Measurements from ENCODE around the gene LYPD6B.
A peak's percentile ranks its signal among the peaks of the same experiment; 100 is the strongest.

Gene LYPD6B

DNA sequence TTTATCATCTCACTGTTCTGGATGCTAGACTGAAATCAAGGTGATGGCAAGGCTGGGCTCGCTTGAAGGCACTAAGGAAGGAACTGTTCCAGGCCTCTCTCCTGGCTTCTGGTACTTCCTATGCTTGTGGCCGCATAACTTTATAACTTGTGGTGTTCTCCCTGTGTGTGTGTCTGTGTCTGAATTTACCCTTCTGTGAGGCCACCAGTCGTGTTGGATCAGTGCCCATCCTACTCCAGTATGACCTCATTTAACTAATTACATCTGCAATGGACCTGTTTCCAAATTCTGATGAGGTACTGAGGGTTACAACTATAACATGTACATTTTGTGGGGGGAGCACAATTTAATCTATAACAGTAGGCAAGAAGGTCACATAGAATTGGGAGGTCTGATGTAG is 41.6 kb downstream of the LYPD6B start:
- Mint-ChIP-seq H3K27me3 (ENCODE audit: low read depth, poor library complexity) (no peaks in the 10 kb centered on the region), H3K36me3 (ENCODE audit: low read depth) (no peaks in the 10 kb centered on the region), H3K4me3 (no peak overlapping the region), H3K27ac (no peak overlapping the region), H3K4me1 (peaks cover 91% of the 10 kb centered on the region), H3K9me3 (no peaks in the 10 kb centered on the region)
- TF ChIP-seq, protein P1, sequence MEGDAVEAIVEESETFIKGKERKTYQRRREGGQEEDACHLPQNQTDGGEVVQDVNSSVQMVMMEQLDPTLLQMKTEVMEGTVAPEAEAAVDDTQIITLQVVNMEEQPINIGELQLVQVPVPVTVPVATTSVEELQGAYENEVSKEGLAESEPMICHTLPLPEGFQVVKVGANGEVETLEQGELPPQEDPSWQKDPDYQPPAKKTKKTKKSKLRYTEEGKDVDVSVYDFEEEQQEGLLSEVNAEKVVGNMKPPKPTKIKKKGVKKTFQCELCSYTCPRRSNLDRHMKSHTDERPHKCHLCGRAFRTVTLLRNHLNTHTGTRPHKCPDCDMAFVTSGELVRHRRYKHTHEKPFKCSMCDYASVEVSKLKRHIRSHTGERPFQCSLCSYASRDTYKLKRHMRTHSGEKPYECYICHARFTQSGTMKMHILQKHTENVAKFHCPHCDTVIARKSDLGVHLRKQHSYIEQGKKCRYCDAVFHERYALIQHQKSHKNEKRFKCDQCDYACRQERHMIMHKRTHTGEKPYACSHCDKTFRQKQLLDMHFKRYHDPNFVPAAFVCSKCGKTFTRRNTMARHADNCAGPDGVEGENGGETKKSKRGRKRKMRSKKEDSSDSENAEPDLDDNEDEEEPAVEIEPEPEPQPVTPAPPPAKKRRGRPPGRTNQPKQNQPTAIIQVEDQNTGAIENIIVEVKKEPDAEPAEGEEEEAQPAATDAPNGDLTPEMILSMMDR (IDR thresholded peaks at IDR 0.05): no peak
- DNase-seq: no peak

DNA sequence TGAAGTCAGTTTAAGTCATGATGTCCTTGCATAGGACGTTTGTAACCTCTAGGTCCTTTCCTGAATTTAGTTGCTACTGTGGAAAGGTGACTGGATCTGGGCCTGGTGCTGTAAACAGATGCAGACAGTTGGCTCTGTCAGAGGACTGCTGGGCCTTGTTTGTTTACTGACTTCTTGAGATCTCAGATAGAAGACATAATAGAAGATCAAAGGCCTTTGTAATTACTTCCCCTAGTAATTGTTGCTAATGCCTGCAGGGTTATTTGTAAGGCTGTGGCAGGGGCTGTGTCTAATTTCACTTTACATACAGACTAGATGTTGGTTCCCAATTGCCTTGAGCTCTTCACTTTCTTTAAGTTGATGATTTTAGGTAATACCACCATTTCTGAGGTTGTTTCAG is 42.5 kb downstream of the LYPD6B start:
- no peaks in the 10 kb centered on the region for H3K27me3 Mint-ChIP-seq (ENCODE audit: low read depth, poor library complexity)
- TF ChIP-seq, protein P1 (IDR thresholded peaks at IDR 0.05): no peak
- peaks cover 6% of the 10 kb centered on the region for H3K36me3 Mint-ChIP-seq (ENCODE audit: low read depth)
- no peaks in the 10 kb centered on the region for H3K9me3 Mint-ChIP-seq
- H3K27ac Mint-ChIP-seq: peak overlapping the region; percentile 76
- H3K4me1 Mint-ChIP-seq: peaks cover 91% of the 10 kb centered on the region
- no peak overlapping the region for H3K4me3 Mint-ChIP-seq
- DNase-seq: no peak

- Mint-ChIP-seq H3K36me3 (ENCODE audit: low read depth) (peaks cover 16% of the 10 kb centered on the region), H3K4me1 (peaks cover 84% of the 10 kb centered on the region), H3K9me3 (peaks cover 10% of the 10 kb centered on the region), H3K4me3 (no peak overlapping the region), H3K27ac (peak overlapping the region; percentile 88), H3K27me3 (ENCODE audit: low read depth, poor library complexity) (no peaks in the 10 kb centered on the region)
- TF ChIP-seq, protein P1 (IDR thresholded peaks at IDR 0.05): no peak
- DNase-seq: no peak
Observed at GRCh38 chr2:149082079-149082478, 43.6 kb downstream of the LYPD6B start.

DNA sequence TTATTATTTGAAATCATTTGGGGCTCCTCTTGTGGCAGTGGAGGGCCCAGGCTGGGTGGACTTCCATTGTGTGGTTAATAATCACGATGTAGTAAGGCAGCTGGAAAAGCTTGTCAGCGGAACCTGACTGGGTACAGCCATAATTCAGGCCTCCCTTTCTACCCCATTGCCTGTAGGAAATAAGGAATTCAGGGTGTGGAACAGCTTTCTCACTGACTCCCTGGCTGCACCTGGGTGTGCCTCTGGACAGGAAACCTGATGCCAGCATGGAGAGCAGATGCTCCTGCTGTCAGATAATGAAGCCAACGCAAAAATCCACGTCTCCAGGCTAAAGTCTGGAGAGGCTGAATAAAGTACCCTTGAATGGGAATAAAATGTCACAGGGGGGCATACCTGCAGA is 44.2 kb downstream of the LYPD6B start:
- H3K36me3 Mint-ChIP-seq (ENCODE audit: low read depth): peaks cover 18% of the 10 kb centered on the region
- peak overlapping the region; percentile 83 for H3K27ac Mint-ChIP-seq
- DNase-seq: peak; percentile 26
- H3K9me3 Mint-ChIP-seq: peaks cover 16% of the 10 kb centered on the region
- TF ChIP-seq, protein P1 (IDR thresholded peaks at IDR 0.05): no peak
- H3K4me3 Mint-ChIP-seq: no peak overlapping the region
- no peaks in the 10 kb centered on the region for H3K27me3 Mint-ChIP-seq (ENCODE audit: low read depth, poor library complexity)
- peaks cover 78% of the 10 kb centered on the region for H3K4me1 Mint-ChIP-seq

DNA sequence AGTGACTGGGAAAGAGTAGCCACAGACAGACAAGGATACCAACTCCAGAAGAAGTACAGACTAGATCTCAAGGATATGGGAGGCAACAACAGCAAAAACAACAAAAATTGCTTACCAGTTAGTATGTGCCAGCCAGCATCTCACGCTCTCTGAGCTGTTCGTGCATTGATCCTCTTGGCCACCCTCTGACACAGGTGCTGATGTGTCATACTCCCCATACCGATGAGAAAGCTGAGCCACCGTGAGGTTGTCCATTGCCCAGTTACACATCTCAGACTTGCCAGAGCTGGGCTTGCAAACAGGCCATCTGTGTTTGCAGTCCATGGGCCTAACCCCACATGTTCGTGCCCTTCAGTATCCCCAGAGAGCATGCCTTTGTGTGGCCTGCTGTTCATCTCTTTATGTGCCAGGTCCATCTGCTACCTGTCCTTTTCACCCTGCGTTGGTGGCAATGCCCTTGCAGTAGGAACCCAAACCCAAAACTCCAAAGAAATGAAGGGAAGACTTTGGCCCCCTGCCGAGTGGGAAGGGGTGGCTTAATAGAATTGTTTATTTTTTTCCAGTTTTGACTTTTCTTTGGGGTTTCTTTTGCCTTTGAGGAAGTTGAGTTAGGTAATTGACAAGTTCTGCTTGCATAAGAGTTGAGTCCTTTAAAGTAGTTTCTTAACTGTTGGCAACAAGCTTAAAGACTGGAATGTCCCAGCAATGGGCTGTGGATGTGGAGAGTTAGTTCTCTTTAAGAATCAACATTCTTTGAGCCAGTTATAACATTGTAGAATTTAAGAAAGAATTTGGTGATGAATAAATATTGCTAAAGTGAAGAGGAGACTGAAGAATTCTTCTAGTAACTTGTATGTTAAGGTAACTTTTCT is 46.7 kb downstream of the LYPD6B start:
- TF ChIP-seq, protein P1 (IDR thresholded peaks at IDR 0.05): no peak
- H3K4me3 Mint-ChIP-seq: no peak overlapping the region
- no peak for DNase-seq
- H3K27ac Mint-ChIP-seq: no peak overlapping the region
- H3K4me1 Mint-ChIP-seq: peaks cover 59% of the 10 kb centered on the region
- peaks cover 24% of the 10 kb centered on the region for H3K9me3 Mint-ChIP-seq
- H3K27me3 Mint-ChIP-seq (ENCODE audit: low read depth, poor library complexity): peaks cover under 1% of the 10 kb centered on the region
- peaks cover 27% of the 10 kb centered on the region for H3K36me3 Mint-ChIP-seq (ENCODE audit: low read depth)

- DNase-seq: no peak
- Mint-ChIP-seq H3K4me3 (no peak overlapping the region), H3K27me3 (ENCODE audit: low read depth, poor library complexity) (peaks cover 2% of the 10 kb centered on the region), H3K27ac (no peak overlapping the region), H3K36me3 (ENCODE audit: low read depth) (peaks cover 27% of the 10 kb centered on the region), H3K4me1 (peaks cover 36% of the 10 kb centered on the region), H3K9me3 (peaks cover 24% of the 10 kb centered on the region)
- TF ChIP-seq, protein P1 (IDR thresholded peaks at IDR 0.05): peak; percentile 20
Observed at GRCh38 chr2:149087751-149088150, 49.3 kb downstream of the LYPD6B start.
